Endometrium (tissue), 2 donors: ENCODE measurements around the gene SORCS2.

ENCODE experiments used
- FAIRE-seq: peaks from 2 replicates; lab custom pipeline; 2012; peaks lifted over from hg19 to GRCh38; lab: Jason Lieb, UNC
- donor health status: control.
- donor health status: control.

The SORCS2 gene

DNA sequence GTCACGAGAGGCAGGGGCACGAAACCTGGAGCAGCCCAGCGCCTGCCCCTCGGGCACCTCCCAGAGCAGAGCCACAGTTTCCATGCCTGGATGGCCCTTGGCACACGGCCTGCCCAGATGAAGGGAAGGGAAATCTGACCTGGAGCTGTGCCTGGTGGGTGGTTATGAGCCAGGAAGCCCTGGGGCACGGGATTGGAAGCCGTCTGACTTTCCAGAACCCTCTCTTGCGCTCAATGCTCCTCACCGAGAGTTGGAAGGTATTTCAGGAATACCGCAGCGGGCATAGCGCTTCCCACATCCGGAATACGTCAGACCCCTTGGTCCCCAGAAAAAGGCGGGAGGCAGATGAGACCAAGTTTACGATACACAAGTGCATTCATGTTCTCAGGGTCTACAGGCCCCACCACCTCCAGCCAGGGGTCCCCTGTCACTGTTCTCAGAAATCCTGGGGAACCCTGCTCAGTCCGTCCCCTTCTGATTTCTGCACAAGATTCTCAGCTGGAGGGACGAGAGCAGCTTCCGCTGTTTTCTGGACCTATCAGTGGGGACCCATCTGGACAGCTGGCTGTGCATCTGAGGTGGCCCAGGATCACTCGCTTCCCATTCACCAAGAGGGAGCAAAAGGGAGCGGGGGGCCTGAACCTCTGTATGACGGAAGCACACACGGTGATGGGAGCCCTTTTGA lies 574.5 kb downstream of the SORCS2 start:
- FAIRE-seq, result no peak

DNA sequence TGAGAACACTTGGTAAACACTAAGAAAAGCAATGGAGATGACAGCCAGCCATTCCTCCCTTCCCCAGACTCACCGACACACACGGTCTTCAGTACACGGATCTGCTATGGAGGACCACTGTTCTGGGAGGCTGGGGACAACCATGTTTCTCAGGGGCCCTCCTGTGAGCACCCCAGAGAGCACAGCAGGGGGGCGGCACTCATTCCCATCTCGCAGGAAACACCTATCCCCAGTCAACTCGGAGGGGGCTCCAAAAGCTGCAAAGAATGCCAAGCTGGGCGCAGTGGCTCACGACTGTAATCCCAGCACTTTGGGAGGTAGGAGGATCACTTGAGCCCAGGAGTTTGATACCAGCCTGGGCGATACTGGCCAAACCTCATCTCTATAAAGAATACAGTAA lies 575.2 kb downstream of the SORCS2 start:
- no peak for FAIRE-seq

DNA sequence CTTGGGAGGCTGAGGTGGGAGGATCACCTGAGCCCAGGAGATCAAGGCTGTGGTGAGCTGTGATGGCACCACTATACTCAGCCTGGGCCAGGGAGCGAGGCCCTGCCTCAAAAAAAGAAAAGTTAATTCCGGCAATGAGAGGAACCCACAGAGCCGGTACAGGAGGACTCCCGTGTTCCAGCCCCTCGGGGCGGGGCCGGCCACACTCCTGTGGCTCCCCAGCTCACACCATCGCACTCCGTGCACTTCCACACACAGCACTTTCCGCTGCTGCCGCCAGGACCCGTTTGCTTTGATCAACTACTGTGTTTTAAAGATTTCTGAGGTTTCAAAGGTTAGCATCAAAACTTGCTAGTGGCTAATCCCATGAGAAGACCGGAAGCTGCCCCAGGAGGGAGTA lies 575.6 kb downstream of the SORCS2 start:
- FAIRE-seq, result no peak

- no peak for FAIRE-seq
Measured at GRCh38 chr4:7768736-7769135, 576.4 kb downstream of the SORCS2 start.

- no peak for FAIRE-seq
Measured at GRCh38 chr4:7769396-7770223, 577.3 kb downstream of the SORCS2 start.

DNA sequence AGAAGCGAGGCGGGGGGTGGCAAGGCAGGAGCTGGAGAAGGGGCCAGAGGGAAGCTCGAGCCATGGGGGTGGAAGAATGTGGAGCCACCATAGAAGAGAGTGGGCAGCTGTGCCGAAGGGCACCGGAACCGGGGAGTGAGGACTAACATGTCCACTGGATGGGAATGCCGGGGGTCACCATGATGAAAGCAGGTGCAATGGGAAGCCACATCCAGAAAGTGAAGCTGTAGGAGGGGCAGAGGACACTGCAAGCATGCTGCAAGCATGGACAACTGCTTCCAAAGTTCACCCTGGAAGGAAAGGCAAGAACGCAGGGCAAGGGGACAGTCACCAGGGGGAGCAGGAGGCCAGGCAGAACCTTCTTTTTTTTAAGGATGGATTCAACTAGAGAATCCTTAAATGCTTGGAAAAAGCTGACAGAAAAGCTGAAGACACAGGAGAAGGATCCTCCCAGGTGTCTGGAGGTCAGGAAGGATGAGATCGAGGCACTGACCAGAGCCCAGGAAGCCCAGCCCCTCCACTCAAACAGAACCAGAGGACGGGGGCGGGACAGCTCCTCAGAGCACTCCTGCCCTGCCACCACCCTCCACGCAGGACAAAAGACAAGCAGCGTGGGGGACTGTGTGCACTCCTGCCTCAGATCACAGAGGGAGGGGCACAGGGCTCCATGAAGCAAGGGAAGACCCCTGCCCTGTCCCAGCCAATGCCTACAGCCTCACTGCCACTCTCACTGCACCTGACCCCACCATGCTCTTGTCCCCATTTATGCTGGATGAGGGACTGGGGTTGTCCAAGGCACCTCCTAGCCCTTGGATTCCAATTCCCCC lies 578.1 kb downstream of the SORCS2 start:
- FAIRE-seq, result no peak

DNA sequence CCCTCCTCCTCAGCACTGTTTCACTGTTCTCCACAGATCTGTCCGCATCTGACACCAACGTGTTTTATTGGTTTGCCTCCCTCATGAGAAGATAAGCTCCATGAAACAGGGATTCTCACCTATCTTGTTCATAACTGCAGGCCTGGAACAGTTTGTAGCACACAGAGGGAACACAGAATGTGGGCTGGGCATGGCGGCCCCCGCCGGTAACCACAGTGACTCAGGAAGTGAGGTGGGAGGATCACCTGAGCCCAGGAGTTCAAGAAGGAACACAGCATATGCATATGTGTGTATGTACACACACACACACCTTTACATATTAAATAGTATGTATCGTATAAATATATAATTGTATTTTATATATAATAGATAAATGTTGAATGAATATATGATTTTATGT lies 578.7 kb downstream of the SORCS2 start:
- FAIRE-seq, result no peak

DNA sequence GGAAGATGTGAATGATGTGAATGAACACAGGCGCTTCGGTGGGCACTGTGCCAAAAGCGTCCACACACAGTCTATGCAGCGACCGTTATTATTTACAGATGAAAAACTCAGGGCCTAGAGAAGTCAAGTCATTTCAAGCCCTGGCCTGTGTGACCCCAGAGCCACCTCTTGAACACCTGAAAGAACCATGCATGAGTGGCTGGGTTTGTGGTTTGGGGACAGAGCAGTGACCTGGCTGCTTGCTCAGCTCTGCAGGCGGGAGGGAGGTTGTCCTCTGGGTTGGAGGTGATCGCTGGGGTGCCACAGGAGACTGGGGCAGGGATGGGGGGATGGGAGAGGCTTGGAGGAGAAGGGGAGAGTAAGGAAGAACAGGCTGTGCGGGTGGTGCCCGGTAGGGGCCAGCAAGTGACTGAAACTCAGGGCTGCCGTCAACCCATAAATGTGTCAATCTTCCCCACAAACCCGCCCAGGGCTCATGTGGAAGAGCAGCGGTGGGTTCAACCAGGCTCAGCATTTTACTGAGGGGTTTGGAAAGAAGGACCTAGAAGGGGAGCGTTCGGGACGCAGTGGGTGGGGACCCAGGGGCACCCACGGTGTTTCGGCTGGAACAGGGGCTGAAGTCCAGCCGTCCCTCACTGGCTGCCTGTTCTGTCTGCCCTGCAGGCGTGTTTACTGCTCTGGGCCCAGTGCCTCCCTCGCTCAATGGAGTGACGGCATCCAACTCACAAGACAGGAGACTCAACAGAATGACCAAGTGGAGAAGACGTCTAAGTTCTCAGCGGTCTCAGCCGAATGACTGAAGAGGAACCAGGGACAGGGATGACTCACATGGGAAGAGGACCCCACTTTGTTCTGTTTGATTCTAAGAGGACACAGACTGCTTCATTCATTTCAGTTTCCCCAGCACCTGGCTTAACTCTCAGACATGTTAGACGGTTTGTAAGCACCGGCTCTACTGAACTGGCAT lies 579.5 kb downstream of the SORCS2 start:
- no peak for FAIRE-seq

DNA sequence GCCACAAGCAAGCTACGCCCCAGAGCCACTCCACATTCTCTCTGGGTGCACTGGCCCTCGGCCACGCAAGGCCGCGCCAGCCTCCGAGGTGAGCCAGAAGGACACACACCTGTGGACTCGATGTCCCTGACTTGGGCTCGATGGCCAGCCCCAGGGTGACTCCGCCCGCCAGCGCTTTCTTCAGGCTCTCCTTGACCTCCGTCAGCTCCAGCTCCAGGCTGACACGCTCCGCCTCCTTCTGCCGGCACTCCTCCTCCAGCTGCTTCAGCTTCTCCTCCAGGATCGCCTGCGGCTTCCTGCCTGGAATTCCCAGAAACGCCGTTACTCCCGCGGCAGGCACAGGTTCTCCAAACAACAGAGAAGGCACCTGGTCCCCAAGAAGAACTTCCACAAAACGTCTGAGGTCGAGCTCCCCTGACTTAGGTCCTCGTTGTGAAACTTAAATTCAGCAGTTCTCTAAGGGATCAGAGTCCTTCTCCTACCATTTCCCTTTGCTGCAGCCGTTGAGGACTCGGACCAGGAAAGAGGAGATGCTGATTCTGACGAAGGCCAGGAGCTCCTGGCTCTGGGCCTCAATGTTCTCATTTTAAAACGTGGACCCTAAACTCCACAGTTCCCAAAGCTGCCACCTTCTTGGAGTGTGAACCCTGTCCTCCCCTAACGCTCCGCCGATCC lies 580.5 kb downstream of the SORCS2 start:
- no peak for FAIRE-seq

DNA sequence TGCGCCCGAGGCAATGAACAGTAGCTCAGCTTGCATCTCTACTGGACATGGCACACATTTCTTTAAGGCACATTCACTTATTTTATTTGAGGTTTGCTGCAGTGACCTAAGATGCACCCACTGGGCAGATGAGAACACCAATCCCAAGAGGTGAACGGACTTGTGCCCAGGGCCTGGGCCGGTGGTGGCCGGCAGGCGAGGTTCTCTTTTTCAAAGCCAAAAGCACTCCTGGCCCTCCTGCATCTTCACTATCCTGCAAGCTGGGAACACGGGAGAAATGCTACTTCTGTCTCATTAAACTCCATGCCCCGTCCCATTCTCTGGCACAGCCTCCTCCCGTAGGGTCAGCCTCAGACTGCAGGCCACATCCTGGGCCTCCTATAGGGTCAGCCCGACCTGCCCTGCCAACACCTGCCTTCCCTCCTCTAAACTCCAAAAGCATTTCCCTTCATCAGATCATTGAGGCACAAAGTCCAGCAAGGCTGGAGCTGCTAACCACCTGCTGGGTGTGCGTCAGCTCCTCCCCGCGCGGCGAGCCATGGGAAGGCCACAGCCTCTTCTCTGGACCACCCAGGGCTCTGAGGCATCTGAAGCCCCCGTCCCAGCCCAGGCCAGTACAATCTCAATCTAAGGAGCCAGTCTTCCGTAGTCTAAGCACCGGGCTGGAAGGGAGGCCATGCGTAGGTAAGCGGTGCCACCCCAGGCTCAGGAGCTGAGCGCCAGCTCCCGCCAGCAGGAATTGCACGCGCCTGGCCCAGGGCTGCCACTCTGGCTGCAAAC lies 581.3 kb downstream of the SORCS2 start:
- FAIRE-seq, result no peak

- FAIRE-seq, result no peak
Measured at GRCh38 chr4:7774301-7775294, 582.3 kb downstream of the SORCS2 start.

- no peak for FAIRE-seq
Measured at GRCh38 chr4:7775396-7775795, 583.1 kb downstream of the SORCS2 start.

DNA sequence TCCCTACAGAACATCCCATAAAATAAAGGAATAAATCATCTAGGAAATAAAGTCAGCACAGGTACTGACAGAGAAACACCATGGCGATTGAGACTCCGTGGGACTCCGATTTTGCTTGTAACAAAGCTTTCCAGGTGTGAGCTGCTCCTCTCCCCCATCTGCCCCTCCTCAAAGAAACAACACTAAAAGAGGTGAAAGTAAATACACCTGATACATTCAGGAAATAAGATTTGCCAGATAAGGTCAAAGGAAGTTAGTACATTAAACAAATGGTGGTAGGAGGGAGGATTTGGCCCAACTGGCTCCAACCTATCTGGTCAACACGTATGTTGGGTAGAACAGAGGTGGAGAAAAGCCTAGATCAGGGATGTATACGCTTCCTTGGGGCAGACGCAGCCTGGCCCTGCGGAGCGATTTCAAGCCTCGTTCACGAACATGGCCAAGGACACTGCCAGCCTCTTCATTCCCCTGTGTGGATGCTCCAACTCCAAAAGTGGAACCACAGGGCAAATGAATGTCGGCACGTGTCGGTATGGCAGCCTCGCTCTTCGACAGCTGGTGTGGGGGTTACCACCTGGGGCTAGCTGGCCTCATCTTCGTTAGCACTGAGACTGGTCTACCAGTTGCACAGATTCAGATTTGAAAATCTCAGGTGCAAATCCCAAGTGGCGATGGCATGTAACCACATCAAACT lies 584.8 kb downstream of the SORCS2 start:
- FAIRE-seq, result no peak

- FAIRE-seq, result no peak
Measured at GRCh38 chr4:7777871-7778509, 585.7 kb downstream of the SORCS2 start.

DNA sequence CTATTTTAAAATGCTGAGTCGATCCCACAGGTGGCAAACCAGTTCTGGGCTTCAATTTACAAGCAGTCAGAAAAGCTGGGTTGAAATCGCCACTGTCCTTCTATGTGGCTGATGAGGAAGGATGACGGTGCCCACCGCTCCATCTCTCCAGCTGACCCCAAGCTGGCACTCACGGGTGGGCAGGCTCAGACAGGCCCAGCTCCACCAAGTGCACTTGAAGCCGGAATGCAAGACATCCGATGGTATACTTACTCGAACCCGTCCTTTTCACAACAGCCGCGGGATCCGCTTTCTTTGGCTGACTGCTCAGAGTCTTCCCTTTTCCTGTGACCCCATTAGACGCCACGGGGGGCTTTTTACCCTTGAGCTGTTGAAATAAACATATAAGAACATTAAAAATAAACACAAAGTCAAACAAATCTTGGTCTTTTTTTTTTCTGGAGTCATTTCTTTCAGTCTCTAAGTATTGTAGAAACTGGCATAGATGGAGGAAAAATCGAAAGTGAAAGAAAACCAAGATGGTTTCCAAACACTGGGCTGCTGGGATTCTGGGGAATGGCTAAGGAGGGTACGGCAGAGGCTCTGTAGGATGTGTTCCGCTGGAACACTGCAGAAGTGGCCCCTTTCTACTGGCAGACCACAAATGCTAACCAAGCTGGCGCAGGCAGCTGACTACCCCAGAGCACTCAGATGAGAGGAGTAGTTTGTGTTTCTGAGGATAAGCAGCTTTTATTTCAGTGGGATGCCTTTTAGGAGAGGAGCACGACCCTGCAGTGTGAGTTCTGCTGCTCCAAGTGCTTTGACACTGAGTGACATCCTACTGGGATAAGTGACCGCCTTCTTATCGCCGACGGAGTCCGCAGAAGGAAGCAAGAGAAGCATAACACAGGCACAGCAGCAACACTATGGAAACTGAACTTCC lies 586.4 kb downstream of the SORCS2 start:
- FAIRE-seq, result no peak

GRCh38 chr4:7779432-7779768 lies 587.1 kb downstream of the SORCS2 start:
- no peak for FAIRE-seq
